Neutrophil (primary cell): Measurements from ENCODE around the gene SERPINA1.

Source experiments
- H3K27ac ChIP-seq: fragments of 200-600 bp; sonication (generic); 2 replicates; pipeline ENCODE4 v1.5.1; 2016; ENCODE audit warnings: mild to moderate bottlenecking, moderate library complexity
- H3K27me3 ChIP-seq: fragments of 200-600 bp; sonication (generic); 2 replicates; pipeline ENCODE4 v1.6.0; 2016; ENCODE audit warnings: mild to moderate bottlenecking
- H3K36me3 ChIP-seq: fragments of 200-600 bp; sonication (generic); 2 replicates; pipeline ENCODE4 v1.5.1; 2017
- H3K4me1 ChIP-seq, 2 experiments: fragments of 200-600 bp in 1 of 2; sonication (generic) in 1 of 2; 1 replicate in 1 of 2; 2 replicates in 1 of 2; pipeline versions ENCODE4 v1.5.1 to v1.6.1; 2013 to 2016; ENCODE audit warnings: low read depth in 1 of 2, low read length in 1 of 2, mild to moderate bottlenecking in 1 of 2, moderate library complexity in 1 of 2; ENCODE audit not compliant: control insufficient read depth in 1 of 2, insufficient read depth in 1 of 2
- H3K4me3 ChIP-seq, 2 experiments: fragments of 200-600 bp in 1 of 2; sonication (generic) in 1 of 2; 1 replicate in 1 of 2; 2 replicates in 1 of 2; pipeline ENCODE4 v1.5.1; 2013 to 2016; ENCODE audit warnings: low read depth in 1 of 2, low read length in 1 of 2, mild to moderate bottlenecking in 1 of 2, moderate library complexity in 1 of 2
- H3K9me3 ChIP-seq: fragments of 200-600 bp; sonication (generic); 2 replicates; pipeline ENCODE4 v1.5.1; 2016
- TF ChIP-seq, protein P1 (sequence below): fragments of 200-600 bp; sonication (generic); IDR thresholded peaks from 2 replicates; pipeline ENCODE4 v1.5.1; 2016; ENCODE audit warnings: antibody characterized with exemption

The SERPINA1 gene

DNA sequence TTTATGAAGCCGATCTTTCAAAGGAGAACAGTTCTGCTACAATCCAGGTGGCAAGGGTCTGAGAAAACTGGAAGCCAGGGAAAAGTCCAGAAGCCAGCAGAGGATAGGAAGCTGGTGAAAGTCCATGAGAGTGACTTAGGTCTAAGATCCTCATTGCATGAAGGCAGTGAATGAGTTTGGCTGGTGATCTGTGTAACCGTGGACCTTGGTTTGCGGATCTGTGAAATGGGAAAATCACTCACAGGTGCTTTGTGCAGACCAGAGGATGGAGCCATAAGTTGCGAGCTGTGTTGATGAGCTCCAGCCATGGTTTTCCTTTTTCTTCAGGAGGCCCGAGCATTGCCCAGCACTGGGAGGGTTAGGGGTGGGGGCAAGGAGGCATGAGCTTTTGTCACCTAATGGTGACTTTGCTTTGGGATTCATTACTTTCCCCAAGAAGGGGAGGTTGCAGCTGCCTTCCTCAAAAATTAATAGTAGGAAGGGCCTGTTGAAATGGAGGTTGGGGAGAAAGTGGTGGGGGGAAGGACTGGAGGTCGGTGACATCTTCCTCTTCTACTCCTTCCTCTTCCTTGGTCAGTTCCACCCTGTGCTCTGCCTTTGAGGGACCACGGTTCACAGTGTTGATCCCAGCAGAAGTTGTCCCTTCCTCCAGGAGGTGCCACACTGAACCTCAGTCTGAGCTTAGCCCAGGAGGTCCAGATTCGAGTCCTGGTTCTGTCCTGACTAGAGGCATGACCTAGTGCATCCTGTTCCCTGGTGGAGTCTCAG, 45.0 kb downstream of the SERPINA1 start:
- Histone ChIP-seq H3K27me3 (peaks cover 31% of the 10 kb centered on the region), H3K4me3 (no peak overlapping the region), H3K4me1 (peaks cover 0 to 7% of the 10 kb centered on the region in 2 experiments), H3K9me3 (no peaks in the 10 kb centered on the region), H3K36me3 (no peaks in the 10 kb centered on the region), H3K27ac (no peak overlapping the region)
- TF ChIP-seq, protein P1, sequence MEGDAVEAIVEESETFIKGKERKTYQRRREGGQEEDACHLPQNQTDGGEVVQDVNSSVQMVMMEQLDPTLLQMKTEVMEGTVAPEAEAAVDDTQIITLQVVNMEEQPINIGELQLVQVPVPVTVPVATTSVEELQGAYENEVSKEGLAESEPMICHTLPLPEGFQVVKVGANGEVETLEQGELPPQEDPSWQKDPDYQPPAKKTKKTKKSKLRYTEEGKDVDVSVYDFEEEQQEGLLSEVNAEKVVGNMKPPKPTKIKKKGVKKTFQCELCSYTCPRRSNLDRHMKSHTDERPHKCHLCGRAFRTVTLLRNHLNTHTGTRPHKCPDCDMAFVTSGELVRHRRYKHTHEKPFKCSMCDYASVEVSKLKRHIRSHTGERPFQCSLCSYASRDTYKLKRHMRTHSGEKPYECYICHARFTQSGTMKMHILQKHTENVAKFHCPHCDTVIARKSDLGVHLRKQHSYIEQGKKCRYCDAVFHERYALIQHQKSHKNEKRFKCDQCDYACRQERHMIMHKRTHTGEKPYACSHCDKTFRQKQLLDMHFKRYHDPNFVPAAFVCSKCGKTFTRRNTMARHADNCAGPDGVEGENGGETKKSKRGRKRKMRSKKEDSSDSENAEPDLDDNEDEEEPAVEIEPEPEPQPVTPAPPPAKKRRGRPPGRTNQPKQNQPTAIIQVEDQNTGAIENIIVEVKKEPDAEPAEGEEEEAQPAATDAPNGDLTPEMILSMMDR: no peak

DNA sequence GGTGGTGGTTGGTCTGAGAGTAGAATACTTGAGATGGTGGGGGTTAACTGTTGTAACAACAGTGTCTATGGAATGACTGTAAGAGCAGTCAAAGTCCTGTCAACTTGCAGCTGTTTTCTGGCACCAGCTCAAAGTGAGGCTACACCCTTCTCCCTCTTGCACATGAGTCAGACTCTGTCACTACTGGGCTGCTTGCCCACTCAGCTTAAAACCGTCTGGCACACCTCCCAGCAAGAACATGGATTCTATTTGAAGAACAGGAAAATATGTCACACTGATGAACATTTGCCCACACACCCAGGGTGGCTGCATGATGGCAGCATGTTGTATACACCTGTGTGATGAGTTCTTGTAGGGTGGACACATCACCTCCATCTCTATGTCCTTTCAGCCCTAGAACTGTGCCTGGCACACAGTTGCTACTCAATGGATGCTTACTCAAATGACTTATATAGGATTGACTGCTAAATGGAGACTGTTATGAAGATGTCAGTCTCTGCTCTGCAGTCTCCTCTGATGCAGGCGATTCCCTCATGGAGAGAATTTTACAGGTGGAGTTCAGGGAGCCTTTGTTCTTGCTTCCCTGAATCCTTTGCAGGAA, 46.0 kb downstream of the SERPINA1 start:
- Histone ChIP-seq H3K4me3 (no peak overlapping the region), H3K36me3 (no peaks in the 10 kb centered on the region), H3K9me3 (no peaks in the 10 kb centered on the region), H3K27me3 (peaks cover 27% of the 10 kb centered on the region), H3K27ac (no peak overlapping the region), H3K4me1 (peaks cover 0 to 7% of the 10 kb centered on the region in 2 experiments)
- TF ChIP-seq, protein P1: no peak

DNA sequence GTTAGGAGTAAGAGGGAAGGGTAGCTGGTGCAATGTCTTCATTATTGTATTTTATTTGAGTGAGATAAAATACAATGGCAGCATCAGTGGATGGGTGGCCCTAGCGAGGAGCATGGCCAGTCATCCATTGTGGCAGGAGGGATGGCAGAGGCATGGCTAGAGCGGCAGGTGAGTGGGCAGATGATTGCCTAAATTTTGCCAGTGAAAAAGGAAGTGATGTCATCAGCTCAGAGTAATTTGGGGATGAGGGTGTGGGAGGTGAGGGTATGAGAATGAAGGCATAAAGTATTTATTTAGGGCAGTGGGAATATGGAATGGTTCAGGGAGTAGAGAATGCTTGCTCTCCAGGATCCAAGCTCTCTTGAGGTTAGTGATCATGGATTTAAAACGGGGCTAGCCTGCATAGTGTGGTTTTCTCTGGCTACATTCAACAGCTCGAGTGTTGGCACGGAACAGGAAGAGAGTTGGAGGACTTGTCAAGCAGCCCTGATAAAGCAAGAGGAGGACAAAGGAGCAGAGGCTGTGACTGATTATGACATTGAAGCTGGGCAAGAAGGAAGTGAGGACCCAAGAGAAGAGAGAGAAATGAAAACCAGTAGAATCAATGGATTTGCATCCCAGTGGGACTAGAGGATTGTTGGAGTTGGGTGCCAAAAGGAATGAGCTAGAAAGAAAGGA, 46.6 kb downstream of the SERPINA1 start:
- Histone ChIP-seq H3K4me1 (peaks cover 0 to 7% of the 10 kb centered on the region in 2 experiments), H3K27ac (no peak overlapping the region), H3K4me3 (no peak overlapping the region), H3K36me3 (no peaks in the 10 kb centered on the region), H3K27me3 (peaks cover 27% of the 10 kb centered on the region), H3K9me3 (no peaks in the 10 kb centered on the region)
- TF ChIP-seq, protein P1: no peak

DNA sequence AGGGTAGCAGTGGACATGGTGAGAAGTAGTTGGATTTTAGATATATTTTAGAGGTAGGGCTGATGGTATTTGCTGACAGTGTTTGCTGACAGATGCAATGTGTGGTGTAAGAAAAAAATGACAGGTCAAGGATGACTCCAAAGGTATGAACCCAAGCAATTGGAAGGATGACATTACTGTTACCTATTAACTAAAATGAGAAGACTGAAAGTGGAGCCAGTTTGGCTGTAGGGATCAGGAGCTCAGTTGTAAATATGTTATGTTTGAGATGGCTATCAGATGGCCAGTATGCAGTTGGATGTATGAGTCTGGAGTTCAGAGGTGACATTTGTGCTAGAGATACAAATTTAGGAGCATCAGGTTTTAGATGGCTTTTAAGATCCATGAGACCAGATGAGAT, 47.9 kb downstream of the SERPINA1 start:
- H3K36me3 ChIP-seq: no peaks in the 10 kb centered on the region
- H3K4me3 ChIP-seq: no peak overlapping the region
- H3K9me3 ChIP-seq: no peaks in the 10 kb centered on the region
- TF ChIP-seq, protein P1: no peak
- no peak overlapping the region for H3K27ac ChIP-seq
- H3K4me1 ChIP-seq: peaks cover 0 to 7% of the 10 kb centered on the region in 2 experiments
- H3K27me3 ChIP-seq: peaks cover 33% of the 10 kb centered on the region

DNA sequence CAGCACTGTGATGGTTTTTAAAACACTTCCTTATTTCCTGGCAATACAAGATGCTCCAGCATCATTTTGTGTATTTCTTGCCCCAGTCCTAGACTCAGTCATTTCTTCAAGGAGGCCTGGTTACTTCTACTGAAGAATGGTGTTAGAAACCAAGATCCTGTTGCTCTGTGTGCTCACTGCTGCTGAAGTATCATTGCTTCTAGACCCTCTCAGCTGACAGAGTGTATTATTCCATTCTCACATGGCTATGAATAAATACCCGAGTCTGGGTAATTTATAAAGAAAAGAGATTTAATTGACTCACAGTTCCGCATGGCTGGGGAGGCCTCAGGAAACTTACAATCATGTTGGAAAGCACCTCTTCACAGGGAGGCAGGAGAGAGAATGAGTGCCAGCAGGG, 50.4 kb downstream of the SERPINA1 start:
- no peak overlapping the region for H3K27ac ChIP-seq
- no peak overlapping the region for H3K4me3 ChIP-seq
- no peaks in the 10 kb centered on the region for H3K9me3 ChIP-seq
- H3K36me3 ChIP-seq: no peaks in the 10 kb centered on the region
- TF ChIP-seq, protein P1: no peak
- H3K27me3 ChIP-seq: peaks cover 43% of the 10 kb centered on the region
- H3K4me1 ChIP-seq: no peaks in the 10 kb centered on the region
